ENCODE data around the gene DDR1. TPM values are rescaled to one million over a fixed set of nuclear protein-coding genes. Genes with fewer than 3 reads are reported as not detected.

The DDR1 gene
- total RNA-seq, 1 experiment from 2014 or later: 30.1 TPM

Other genes starting within 250 kb of the DDR1 start
- gene C6orf136, start 237.4 kb upstream of the DDR1 start, total RNA-seq (2014; rRNA removed; shearing (Covaris generic)): 2.9 and 6.0 TPM in 2 replicates
- gene DHX16, start 211.5 kb upstream of the DDR1 start, total RNA-seq (2014; rRNA removed; shearing (Covaris generic)): 29.9 and 32.6 TPM in 2 replicates
- gene PPP1R18, start 197.9 kb upstream of the DDR1 start, total RNA-seq (2014; rRNA removed; shearing (Covaris generic)): 49.9 and 50.9 TPM in 2 replicates
- gene NRM, start 193.5 kb upstream of the DDR1 start, total RNA-seq (2014; rRNA removed; shearing (Covaris generic)): 15.0 and 20.1 TPM in 2 replicates
- gene MDC1, start 167.2 kb upstream of the DDR1 start, total RNA-seq (2014; rRNA removed; shearing (Covaris generic)): 7.8 and 8.7 TPM in 2 replicates
- 1,333 and 1,508 TPM in 2 replicates for gene TUBB, start 164.2 kb upstream of the DDR1 start, total RNA-seq (2014; rRNA removed; shearing (Covaris generic))
- 206 and 213 TPM in 2 replicates for gene FLOT1, start 141.8 kb upstream of the DDR1 start, total RNA-seq (2014; rRNA removed; shearing (Covaris generic))
- 53.1 and 58.9 TPM in 2 replicates for gene IER3, start 140.0 kb upstream of the DDR1 start, total RNA-seq (2014; rRNA removed; shearing (Covaris generic))
- gene GTF2H4, start 23.7 kb downstream of the DDR1 start, total RNA-seq (2014; rRNA removed; shearing (Covaris generic)): 8.4 and 8.5 TPM in 2 replicates
- gene VARS2, start 29.7 kb downstream of the DDR1 start, total RNA-seq (2014; rRNA removed; shearing (Covaris generic)): 10.5 and 17.6 TPM in 2 replicates
- gene SFTA2, start 47.7 kb downstream of the DDR1 start, total RNA-seq (2014; rRNA removed; shearing (Covaris generic)): not detected in 2 replicates
- gene MUCL3, start 56.5 kb downstream of the DDR1 start, total RNA-seq (2014; rRNA removed; shearing (Covaris generic)): not detected in 2 replicates
- gene MUC21, start 99.2 kb downstream of the DDR1 start, total RNA-seq (2014; rRNA removed; shearing (Covaris generic)): not detected in 2 replicates
- gene MUC22, start 126.0 kb downstream of the DDR1 start, total RNA-seq (2014; rRNA removed; shearing (Covaris generic)): not detected in 2 replicates
- gene C6orf15, start 228.1 kb downstream of the DDR1 start, total RNA-seq (2014; rRNA removed; shearing (Covaris generic)): not detected in 2 replicates
- gene PSORS1C1, start 230.3 kb downstream of the DDR1 start, total RNA-seq (2014; rRNA removed; shearing (Covaris generic)): 0.06 and 0.35 TPM in 2 replicates
- gene CDSN, start 235.9 kb downstream of the DDR1 start, total RNA-seq (2014; rRNA removed; shearing (Covaris generic)): not detected in 2 replicates

Data from H4 (cell line).